Nucleus accumbens (tissue), 56 donors: Measurements from ENCODE around the gene CAPN1.
"Not testable (repeated sequence)": the region's sequence is repeated elsewhere in the genome, so short reads cannot be mapped to it uniquely, and the experiment has no call there.

Experiments used
- DNase-seq, 56 donors: peaks; one replicate each; lab custom pipeline; 2025; lab: John Stamatoyannopoulos, UW

Gene CAPN1

GRCh38 chr11:65214212-65214845 is 32.6 kb downstream of the CAPN1 start:
- no peak for DNase-seq

DNA sequence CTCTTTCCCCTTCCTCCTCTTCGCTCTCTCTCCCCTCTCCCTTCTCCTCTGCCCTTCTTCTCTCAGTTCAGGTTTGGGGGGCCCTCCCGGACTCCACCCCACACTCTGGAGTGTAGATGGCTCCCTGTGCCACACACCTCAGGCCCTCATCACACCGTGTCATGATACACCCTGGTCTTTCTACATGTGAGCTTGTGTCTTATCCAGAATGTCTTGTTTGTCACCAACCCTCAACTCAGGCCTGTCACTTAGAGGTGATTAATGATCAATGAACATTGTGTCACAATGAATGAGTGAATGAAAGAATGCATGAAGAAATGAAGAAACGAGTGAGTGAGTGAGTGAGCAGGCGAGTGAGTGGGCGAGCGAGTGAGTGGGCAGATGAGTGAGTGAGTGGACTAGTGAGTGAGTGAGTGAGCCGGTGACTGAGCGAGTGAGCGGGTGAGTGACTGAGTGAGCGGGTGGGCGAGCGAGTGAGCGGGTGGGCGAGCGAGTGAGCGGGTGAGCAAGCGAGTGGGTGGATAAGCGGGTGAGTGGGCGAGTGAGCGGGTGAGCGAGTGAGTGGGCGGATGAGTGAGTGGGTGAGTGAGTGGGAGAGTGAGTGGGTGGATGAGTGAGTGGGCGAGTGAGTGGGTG is 33.8 kb downstream of the CAPN1 start:
- DNase-seq = peak in 3 of 56 donors; percentile 9 to 80 (median 50)

GRCh38 chr11:65216830-65217229 is 35.1 kb downstream of the CAPN1 start:
- peak in 1 of 56 donors; percentile 51 for DNase-seq

DNA sequence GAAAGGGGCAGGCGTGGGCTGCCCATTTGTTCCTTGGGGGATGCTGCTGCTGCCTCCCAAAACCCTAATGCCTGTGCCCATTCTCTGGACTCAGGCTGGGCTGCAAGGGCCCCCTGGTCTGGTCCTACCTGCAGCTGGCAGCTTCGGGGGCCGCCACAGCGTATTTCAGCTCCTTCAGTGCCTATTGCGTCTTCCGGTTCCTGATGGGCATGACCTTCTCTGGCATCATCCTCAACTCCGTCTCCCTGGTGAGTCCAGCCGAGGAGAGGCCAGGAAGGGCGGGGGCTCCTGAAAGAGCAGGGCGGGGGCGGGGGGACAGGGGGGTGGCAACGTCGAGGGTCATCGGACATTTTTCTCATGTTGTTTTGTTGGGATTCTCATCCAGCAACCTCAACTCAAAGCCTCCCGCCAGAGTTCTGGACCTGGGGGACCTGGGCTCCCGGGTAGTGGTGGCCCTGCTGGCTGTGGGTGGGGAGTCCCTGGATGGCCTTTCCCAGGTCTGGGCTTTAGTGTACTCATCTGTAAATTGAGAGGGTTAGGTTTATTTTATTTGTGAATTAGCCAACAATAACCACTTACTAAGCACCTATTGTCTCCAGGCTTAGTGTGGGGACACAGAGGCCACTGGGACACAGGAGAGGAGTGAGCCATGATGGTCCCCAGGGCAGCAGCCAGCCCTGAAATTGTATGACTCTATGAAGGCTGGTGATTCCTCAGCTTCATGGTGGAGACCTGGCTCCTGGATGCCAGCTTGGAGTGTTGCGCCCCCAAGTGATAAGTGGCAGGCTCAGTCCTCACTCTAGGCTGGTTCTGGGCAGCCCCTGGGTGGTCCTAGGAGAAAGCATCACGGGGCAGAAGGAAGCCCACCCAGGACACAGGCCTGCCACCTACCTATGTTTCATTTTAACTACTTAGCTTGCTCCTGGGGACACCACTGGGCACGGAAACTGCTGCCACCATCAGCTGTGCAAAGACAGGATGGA is 36.0 kb downstream of the CAPN1 start:
- no peak for DNase-seq

DNA sequence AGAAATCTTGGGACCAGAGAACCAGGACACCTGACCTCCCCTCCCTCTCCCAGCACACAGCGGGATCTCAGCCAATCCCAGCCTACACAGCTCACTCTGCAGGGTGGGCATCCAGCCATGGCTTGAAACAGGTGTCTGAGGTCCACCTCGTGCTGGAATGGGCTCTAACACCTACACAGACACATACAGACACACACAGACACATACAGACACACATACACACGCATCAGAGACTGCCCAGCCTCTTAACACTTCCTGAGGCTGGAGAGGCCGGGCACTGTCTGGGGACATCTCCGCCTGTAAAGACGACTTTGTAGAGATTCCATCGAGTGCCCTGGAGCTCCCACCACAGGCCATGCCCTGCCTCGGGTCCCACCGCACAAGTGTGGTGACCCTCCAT is 36.7 kb downstream of the CAPN1 start:
- no peak for DNase-seq

DNA sequence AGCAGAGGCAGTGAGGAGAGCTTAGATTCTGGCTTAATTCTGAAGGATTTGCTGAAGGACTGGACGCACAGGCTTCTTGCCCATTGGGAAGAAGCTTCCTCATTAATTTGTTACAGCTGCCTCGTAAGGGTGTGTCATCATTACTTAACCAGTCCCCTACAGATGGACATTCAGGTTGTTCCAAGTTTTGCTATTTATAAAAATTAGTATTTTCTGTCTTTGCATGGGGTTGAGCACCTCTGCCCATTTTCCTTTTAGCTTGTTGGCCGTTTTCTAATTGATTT is 38.1 kb downstream of the CAPN1 start:
- no peak for DNase-seq

GRCh38 chr11:65221026-65221425 is 39.3 kb downstream of the CAPN1 start:
- no peak for DNase-seq

DNA sequence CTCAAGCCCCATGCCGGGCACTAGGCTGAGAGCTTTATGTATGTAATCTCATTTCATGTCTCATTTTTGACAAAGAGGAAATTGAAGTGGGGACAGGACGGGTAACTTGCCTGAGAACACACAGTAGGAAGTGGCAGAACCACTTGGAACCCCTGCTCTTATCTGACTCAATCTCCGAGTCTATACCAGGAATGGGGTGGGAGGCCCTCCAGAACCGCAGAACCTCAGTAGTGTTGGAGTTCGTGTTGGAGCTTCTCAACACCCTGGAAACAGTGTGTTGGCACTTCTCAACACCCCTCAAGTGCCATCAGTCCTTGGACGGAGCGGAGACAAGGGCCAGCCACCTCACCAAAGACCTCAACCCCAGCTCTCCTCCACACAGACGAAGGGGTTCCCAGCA is 41.3 kb downstream of the CAPN1 start:
- DNase-seq = no peak

DNA sequence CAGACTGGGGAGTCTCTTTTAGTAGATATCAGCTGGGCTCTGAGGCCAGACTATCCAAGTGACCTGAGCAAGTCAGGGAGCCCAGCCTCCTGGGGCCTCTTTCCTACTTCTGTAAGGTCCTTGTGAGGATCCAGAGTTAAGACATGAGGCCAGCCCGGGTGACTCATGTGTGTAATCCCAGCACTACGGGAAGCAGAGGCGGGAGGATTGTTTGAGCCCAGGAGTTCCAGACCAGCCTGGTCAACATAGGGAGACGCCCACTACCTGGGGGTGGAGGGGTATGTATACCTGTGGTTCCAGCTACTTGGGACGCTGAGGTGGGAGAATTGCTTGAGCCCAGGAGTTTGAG is 43.2 kb downstream of the CAPN1 start:
- no peak for DNase-seq

GRCh38 chr11:65225279-65226102 is 43.8 kb downstream of the CAPN1 start:
- peak in 17 of 56 donors; percentile 1 to 50 (median 18) for DNase-seq

GRCh38 chr11:65226103-65226442 is 44.3 kb downstream of the CAPN1 start:
- no peak for DNase-seq

- no peak for DNase-seq
Observed at GRCh38 chr11:65227879-65228278, 46.2 kb downstream of the CAPN1 start.

DNA sequence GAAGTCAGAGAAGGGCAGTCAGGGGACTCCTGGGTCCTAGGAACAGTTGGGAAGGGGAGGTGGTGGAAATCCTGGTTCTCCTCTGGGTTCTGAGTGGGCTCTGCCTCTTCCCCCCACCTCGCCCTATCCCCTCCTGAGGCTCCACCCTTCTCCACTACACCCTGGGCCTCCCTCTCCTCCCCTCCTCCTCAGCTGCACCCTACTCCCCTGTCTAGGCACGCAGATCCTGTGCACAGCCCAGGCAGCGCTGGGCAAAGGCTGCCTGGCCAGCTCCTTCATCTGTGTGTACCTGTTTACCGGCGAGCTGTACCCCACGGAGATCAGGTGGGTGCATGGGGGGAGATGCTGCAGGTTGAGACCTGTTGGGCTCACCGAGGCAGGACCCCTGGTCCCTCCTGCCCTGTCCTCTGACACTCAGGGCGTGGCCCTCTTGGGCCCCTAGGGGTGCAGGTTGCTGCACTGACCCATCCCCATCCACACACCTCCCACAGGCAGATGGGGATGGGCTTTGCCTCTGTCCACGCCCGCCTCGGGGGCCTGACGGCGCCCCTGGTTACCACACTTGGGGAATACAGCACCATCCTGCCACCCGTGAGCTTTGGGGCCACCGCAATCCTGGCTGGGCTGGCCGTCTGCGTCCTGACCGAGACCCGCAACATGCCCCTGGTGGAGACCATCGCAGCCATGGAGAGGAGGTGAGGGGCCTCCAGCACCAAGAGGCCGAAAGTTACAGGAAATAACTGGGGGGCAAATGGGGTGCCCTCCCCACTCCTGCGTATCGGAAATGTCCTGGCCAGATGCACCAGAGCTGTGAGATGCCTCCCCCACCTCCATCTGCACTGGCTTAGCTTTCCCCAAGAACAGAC is 54.7 kb downstream of the CAPN1 start:
- no peak for DNase-seq

- not testable (repeated sequence) for DNase-seq
Observed at GRCh38 chr11:65238302-65238701, 56.6 kb downstream of the CAPN1 start.

- no peak for DNase-seq
Observed at GRCh38 chr11:65241134-65241533, 59.4 kb downstream of the CAPN1 start.

DNA sequence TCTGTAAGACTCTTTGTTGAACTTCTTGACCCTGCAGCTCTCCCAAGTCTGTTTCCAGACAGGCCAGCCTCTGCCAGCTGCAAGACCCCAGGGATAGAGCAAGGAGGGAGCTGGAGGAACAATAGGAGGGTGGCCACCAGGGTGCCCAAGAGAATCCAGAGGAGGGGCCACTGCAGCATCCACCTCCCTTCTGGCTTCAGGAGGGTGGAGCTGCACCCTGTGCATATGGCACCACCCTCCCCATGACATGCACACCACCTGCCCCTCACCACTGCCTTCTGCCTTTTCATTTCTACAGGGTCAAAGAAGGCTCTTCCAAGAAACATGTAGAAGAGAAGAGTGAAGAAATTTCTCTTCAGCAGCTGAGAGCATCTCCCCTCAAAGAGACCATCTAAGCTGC is 60.0 kb downstream of the CAPN1 start:
- DNase-seq = no peak

GRCh38 chr11:65242389-65242788 is 60.7 kb downstream of the CAPN1 start:
- no peak for DNase-seq

DNA sequence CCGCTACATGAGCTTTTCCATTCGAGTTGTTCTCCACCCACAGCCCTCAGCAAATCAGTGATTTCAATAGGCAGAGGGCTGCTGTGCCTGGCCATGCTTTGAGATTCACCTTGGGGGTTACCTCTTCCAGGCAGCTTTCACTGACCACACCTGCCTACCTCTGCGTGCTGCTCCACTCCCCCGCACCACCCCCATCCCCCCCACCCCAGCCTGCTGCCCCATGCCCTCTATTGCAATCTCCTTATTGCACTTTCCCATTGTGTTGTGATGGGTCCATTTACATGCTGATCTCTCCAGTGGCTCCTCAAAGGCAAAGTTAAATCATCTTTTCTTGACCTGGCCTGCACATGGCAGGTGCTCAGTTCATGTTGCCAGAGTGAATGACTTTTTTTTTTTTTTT is 62.1 kb downstream of the CAPN1 start:
- no peak for DNase-seq

DNA sequence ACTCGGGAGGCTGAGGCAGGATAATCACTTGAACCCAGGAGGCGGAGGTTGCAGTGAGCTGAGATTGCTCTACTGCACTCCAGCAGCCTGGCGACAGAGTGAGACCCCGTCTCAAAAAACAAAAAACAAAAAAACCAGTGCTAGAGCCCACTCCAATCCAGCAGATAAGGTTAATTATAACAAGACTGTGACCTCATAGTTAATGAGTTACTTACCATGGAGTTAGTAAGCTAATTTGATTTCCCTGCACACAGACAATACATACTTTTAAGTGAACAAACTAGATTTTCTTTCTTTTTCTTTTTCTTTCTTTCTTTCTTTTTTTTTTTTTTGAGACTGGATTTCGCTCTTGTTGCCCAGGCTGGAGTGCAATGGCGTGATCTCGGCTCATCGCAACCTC is 63.3 kb downstream of the CAPN1 start:
- not testable (repeated sequence) for DNase-seq

- DNase-seq = no peak
Observed at GRCh38 chr11:65246506-65246905, 64.8 kb downstream of the CAPN1 start.
